ENCODE results near the gene RAB8B. TPM values are rescaled to one million over a fixed set of nuclear protein-coding genes. Genes with fewer than 3 reads are reported as not detected.

Gene RAB8B
- total and polyA plus RNA-seq, 10 of the 15 experiments (the other 5 are each of a cell fraction or from before 2014, with no cell fraction given) = 17.8 to 104 (median 65.1) TPM

GRCh38 chr15:63186065-63186464 lies 3.3 kb upstream of the RAB8B start (continued):
- no peak for TF ChIP-seq E4F1 (IDR thresholded peaks at IDR 0.05; ENCODE audit: borderline replicate concordance, partially characterized antibody)
- no peak for TF ChIP-seq NR2C2 (IDR thresholded peaks at IDR 0.05; ENCODE audit: borderline replicate concordance, control insufficient read depth, insufficient read length, low read depth)
- no peak for TF ChIP-seq CREB1 (IDR thresholded peaks at IDR 0.05; ENCODE audit: low read depth)
- no peak for TF ChIP-seq SMC3 (IDR thresholded peaks at IDR 0.05; ENCODE audit: borderline replicate concordance, low read length)
- TF ChIP-seq GABPA (IDR thresholded peaks at IDR 0.05; ENCODE audit: low read depth) = no peak

GRCh38 chr15:63187589-63188226 lies 1.7 kb upstream of the RAB8B start:
- ChIA-PET CTCF (interaction anchor here (0.9 to 1.5 kb wide), 2 partner anchors 11 to 21 kb away, joined by 3 to 5 read pairs; no protein-coding TSS in a partner anchor), RAD21 (ENCODE audit: unreplicated experiment) (interaction anchor here (1.4 to 3.5 kb wide), 4 partner anchors 10 to 89 kb away, joined by 3 to 13 read pairs (median 4); no protein-coding TSS in a partner anchor), SMC1A (ENCODE audit: uncharacterized antibody, unreplicated experiment) (interaction anchor here (0.7 to 1.8 kb wide), 7 partner anchors 18 to 90 kb away, joined by 3 to 8 read pairs (median 3); no protein-coding TSS in a partner anchor), POLR2A (interaction anchor here (0.6 to 2.5 kb wide), 5 partner anchors 10 to 51 kb away, joined by 3 to 16 read pairs (median 5); partner anchors contain the start of gene RPS27L)
- H3K4me3 ChIP-seq = peak overlapping the region; percentile 80; the same call in 1 of the 2 replicates
- DNase-seq (ENCODE audit: low read depth, low spot score) (no peak), ATAC-seq (no peak), FAIRE-seq (no peak)
- H3K79me2 ChIP-seq (ENCODE audit: control insufficient read depth, insufficient read depth, low read length) = peaks cover 33% of the 10 kb centered on the region
- no peaks in the 10 kb centered on the region for H4K20me1 ChIP-seq (ENCODE audit: control insufficient read depth, insufficient read depth)
- H3K27ac ChIP-seq (ENCODE audit: control insufficient read depth, insufficient read depth) = no peak overlapping the region
- H2AFZ ChIP-seq (ENCODE audit: control insufficient read depth, low read depth, low read length) = peak overlapping the region; percentile 33; the same call in 1 of the 2 replicates
- no peaks in the 10 kb centered on the region for H3K9me3 ChIP-seq (replicated peaks; ENCODE audit: control insufficient read depth, insufficient read depth, low read length)
- H3K4me2 ChIP-seq (ENCODE audit: control insufficient read depth, insufficient read depth) = no peak overlapping the region; the same call in 1 of the 2 replicates
- intact Hi-C loops (cut with micrococcal nuclease; ENCODE audit: unreplicated experiment) (loop anchor here (2.0 kb wide), 2 partner anchors 31 to 69 kb away; partner anchors contain the start of gene RPS27L), in situ Hi-C loops (cut with MboI) (no loop called here)
- no TSS peak for BruUV-seq (replicated peaks)
- H3K27me3 ChIP-seq (replicated peaks in 1 of 2; ENCODE audit: control insufficient read depth in 2 of 2, insufficient read depth in 2 of 2, low read length in 1 of 2) = no peaks in the 10 kb centered on the region
- H3K36me3 ChIP-seq (ENCODE audit: control insufficient read depth in 2 of 2, insufficient read depth in 2 of 2, low read length in 1 of 2) = no peaks in the 10 kb centered on the region
- H3K9ac ChIP-seq (ENCODE audit: control insufficient read depth, insufficient read depth, low read length) = no peak overlapping the region
- peaks cover 13% of the 10 kb centered on the region for H3K4me1 ChIP-seq (ENCODE audit: control insufficient read depth, insufficient read depth, low read length)
- 77% methylated on average over 5 of the region's 5 CpGs for whole genome bisulfite sequencing (ENCODE audit: insufficient coverage, insufficient replicate concordance, low lambda C conversion rate, missing lambda C conversion rate)
- TF ChIP-seq E4F1 (IDR thresholded peaks at IDR 0.05; ENCODE audit: borderline replicate concordance, partially characterized antibody) = no peak
- no peak for TF ChIP-seq POLR2A (IDR thresholded peaks at IDR 0.05; ENCODE audit: low read depth, low read length)
- no peak for TF ChIP-seq RCOR1 (conservative IDR thresholded peaks at IDR 0.05; ENCODE audit: low read depth, low read length)
- TF ChIP-seq SMAD5 (IDR thresholded peaks at IDR 0.05; ENCODE audit: low read depth) = no peak
- no peak for TF ChIP-seq GATAD2B (conservative IDR thresholded peaks at IDR 0.05; ENCODE audit: low read depth)
- TF ChIP-seq USF2 (IDR thresholded peaks at IDR 0.05; ENCODE audit: borderline replicate concordance, low read depth, low read length) = no peak
- TF ChIP-seq SRF (IDR thresholded peaks at IDR 0.05; ENCODE audit: low read depth in 2 of 2, low read length in 2 of 2) = no peak

Data from GM12878 (cell line).